ENCODE measurements around the gene POFUT1.
"Not testable (repeated sequence)": the region's sequence is repeated elsewhere in the genome, so short reads cannot be mapped to it uniquely, and the experiment has no call there.

The POFUT1 gene

DNA sequence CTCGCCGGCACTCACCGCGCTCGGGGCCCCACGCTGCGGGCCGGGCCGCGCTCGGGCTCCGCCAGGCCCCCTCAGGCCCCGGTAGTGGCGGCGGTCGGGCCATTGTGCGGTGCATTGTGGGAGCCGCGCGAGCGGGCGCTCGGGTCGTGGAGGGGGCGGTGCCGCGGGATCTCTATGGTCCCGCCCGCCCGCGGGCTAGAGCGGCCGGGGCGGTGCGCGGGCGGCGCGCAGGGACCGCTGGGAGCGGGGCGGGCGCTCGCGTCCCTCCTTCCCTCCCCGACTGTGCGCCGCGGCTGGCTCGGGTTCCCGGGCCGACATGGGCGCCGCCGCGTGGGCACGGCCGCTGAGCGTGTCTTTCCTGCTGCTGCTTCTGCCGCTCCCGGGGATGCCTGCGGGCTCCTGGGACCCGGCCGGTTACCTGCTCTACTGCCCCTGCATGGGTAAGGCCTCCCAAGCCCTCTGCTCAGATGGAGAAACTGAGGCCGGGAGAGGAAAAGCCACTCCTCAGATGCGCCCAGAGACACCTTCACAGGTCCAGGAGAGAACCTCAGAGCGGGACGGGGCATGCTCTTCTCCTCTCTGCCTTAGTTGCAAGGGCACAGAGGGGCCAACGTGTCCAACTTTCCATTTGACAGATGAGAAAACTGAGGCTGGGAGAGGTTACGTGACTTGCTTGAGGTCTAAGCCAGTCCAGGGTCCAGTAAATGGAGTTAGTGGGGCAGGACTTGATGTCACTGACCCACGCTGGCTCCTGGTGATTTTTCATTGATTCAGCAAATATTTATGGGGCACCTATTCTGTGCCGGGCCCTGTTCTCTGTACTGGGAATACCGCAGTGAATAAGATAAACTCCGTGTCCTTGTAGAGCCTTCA, at the start of gene POFUT1, which contains the start of gene PLAGL2:
Gene POFUT1, plus strand, starts transcription at position 255 of the 873 bp plus-strand sequence. Its CDS starts 62 bp downstream, at position 317.
Gene PLAGL2, minus strand, starts transcription at position 118 of the 873 bp plus-strand sequence. CDS start 5,565 bp downstream, outside the sequence.
- peak; percentile 84 for DNase-seq

GRCh38 chr20:32158351-32158750, 49.3 kb upstream of the POFUT1 start:
- DNase-seq: no peak

GRCh38 chr20:32158943-32159660, 48.6 kb upstream of the POFUT1 start:
- DNase-seq: no peak

GRCh38 chr20:32159766-32160221, 47.9 kb upstream of the POFUT1 start:
- DNase-seq: no peak

- DNase-seq: no peak
These were observed 47.3 kb upstream of the POFUT1 start for GRCh38 chr20:32160341-32160740.

DNA sequence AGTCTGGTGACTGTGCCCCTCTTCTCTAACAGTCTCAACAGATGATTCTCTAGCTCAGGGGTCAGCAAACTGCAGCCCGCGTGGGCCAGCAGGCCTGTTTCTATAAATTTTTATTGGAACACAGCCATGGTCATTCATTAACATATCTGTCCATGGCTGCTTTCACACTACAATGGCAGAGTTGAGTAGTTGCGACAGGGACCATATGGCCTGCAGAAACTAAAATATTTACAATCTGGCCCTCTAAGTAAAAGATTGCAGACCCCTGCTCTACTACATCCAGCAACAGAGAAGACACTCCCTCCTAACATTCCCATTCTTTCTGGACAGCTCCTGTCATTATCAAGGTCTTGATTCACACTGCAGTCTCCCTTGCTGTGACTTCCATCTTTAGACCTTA, 45.3 kb upstream of the POFUT1 start:
- no peak for DNase-seq

DNA sequence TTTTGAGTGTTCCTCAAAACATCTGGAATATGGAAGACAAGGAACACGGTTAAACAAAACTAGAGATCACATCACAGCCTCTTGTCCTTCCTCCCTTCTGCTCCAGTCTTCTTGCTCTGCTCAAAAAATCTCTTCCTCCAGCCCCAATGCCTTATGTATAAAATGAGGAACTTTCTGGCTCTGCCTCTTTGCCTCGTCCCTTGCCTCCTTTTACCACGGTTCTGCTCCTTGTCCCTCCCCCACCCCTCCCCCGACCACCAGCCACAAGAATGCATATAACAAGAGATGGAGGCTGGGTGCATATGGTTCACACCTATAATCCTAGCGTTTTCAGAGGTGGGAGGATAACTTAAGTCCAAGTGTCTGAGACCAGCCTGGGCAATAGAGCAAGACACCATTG, 43.7 kb upstream of the POFUT1 start:
- DNase-seq: no peak

GRCh38 chr20:32164984-32165735, 42.5 kb upstream of the POFUT1 start:
- DNase-seq: no peak

DNA sequence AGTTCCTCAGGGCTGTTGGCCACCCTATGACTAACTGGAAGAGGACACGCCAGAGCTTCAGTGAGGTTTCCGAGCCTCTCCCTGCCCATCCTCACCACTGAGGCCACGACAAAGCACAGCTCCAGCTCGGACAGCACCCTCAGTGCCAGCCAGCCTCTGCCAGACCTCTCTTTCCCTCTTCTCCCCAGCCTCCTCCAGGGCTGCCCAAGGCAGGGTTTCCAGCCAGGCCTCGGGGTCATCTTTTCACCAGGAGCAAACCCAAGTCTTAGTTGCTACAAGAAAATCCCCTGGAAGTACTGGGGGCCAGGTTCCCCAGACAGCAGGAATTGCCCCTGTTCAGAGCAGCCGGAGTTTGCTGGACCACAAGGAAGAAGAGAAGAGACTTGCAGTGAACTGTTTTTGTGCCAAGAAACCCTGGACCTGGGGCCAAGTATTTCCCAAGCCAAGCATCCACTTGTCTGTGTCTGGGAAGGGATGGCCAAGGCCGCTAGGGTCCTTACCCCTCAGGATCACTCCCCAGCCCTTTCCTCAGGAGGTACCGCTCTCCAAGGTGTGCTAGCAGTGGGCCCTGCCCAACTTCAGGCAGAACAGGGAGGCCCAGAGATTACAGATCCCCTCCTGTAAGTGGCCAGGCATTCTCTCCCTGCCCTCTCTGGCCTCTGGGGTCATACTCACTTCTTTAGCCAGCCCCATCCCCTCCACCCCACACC, 41.7 kb upstream of the POFUT1 start:
- no peak for DNase-seq

GRCh38 chr20:32167552-32167951, 40.1 kb upstream of the POFUT1 start:
- no peak for DNase-seq

DNA sequence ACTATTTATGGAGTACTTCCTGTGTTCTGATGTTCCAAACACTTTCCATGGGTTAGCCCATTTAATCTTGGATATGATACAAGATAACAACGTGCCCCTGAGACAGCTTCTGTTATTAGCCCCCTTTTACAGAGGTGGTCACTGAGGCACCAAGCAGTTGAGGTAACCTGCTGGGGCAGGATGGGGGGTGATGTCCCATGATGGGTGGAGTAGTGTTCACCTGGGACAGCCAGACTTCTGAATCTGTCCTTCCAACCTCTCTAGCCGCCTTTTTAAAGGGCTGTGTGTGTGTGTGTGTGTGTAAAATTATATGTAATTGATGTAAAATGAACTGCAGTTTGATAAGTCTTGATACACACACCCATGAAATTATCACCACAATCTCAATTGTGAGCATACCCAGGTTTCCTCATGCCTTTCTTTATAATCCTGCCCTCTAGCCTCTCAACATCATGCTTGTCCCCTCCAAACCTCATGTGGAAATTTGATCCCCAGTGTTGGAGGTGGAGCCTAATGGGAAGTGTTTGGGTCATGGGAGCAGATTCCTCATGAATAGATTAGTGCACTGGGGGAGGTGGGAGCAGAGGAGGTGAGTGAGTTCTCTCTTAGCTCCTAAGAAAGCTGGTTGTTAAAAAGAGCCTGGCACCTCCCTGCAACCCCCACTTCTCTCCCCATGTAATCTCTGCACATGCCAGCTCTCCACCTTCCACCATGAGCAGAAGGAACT, 39.3 kb upstream of the POFUT1 start:
- peak; percentile 50 for DNase-seq

DNA sequence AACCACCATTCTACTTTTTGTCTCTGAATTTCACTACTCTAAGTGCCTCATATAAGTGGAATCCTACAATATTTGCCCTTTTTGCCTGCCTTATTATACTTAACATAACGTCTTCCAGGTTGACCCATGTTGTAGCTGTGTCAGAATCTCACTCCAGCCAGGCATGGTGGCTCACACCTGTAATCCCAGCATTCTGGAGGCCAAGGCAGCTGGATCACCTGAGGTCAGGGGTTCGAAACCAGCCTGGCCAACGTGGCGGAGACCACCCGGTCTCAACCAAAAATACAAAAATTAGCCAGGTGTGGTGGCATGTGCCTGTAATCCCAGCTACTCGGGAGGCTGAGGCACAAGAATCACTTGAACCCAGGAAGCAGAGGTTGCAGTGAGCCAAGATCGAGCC, 30.0 kb upstream of the POFUT1 start:
- not testable (repeated sequence) for DNase-seq

DNA sequence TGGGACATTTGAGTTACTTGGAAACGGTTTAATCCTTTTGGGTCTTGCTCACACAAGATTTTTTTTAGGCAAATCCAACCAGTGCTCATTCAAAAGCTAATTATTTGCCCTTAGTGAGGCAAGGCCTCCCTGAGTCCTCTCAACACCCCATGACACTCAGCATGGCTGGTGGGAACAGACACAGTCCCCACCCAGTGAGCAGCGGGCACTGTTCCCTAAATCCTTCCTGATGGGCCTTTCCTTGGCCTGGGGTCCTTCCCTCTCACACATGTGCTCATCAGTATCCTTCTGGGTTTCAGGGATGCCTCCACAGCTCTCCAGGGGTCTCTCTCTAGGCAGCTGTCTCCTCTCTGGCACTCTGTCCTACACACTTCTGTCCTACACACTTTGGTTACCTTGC, 28.2 kb upstream of the POFUT1 start:
- no peak for DNase-seq

- no peak for DNase-seq
These were observed 27.7 kb upstream of the POFUT1 start for GRCh38 chr20:32179934-32180333.

- no peak for DNase-seq
These were observed 26.1 kb upstream of the POFUT1 start for GRCh38 chr20:32181606-32182005.

- DNase-seq: no peak
These were observed 23.6 kb upstream of the POFUT1 start for GRCh38 chr20:32183947-32184635.

DNA sequence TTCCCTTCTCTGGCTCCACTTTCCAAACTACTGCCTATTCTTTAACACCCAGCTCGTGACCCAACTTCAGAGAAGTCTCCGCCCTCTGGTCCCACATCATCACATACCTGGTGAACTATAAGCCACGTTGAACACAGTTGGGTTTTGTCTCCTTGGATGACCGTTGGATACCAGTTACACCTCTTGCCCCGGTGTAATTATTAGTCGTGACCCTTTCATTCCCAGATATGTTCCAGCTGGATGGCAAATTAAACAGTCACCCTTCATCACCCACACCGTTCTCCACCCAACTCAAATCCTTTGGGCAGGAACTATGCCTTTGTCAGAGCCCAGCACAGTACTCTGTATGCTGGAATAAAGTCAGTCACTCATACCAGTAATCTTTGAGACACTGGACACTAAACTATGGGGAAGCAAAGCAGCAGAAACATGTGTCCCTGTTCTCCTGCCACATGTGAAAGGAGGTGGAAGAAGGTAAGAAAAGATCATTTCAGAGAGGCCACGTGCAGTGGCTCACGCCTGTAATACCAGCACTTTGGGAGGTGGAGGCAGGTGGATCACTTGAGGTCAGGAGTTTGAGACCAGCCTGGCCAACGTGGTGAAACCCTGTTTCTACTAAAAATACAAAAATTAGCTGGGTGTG, 22.6 kb upstream of the POFUT1 start:
- DNase-seq: no peak

DNA sequence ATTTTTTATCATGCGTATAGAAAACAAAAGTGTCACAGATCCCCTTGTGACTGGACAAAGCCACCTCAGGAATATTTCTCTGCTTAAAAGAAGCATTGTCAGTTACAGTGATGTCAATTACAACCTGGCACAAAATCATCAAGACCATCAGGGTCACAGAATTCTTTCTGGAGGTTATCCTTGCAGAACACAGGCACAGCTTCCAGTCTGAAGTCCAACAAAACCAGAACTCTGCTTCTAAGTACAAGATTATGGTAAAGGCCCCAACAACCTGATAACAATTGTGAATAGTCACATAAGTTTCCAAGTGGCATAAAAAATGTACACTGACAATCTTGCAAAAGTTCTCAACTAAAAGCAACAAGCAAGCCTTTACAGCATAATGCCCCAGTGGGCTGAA, 21.2 kb upstream of the POFUT1 start:
- DNase-seq: no peak

- no peak for DNase-seq
These were observed 19.1 kb upstream of the POFUT1 start for GRCh38 chr20:32188376-32189122.

DNA sequence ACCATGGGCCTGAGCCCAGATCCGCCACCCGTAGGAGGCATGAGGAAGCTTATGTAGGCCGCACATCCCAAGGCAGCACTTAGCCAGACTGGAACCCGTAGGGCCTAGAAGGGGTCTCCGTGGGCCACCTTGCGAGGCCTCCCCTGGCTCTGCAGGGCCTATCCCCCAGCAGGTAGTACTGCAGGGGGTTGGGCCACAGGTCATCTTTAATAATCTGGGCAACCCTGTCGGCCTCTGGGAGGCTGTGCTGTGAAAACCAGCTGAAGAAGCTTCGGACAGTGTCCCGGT, 18.6 kb upstream of the POFUT1 start:
- no peak for DNase-seq

Data from fibroblast of upper back skin (primary cell).